Measurements from ENCODE around the gene RPL18.
"Not testable (repeated sequence)": the region's sequence is repeated elsewhere in the genome, so short reads cannot be mapped to it uniquely, and the experiment has no call there.

The RPL18 gene

DNA sequence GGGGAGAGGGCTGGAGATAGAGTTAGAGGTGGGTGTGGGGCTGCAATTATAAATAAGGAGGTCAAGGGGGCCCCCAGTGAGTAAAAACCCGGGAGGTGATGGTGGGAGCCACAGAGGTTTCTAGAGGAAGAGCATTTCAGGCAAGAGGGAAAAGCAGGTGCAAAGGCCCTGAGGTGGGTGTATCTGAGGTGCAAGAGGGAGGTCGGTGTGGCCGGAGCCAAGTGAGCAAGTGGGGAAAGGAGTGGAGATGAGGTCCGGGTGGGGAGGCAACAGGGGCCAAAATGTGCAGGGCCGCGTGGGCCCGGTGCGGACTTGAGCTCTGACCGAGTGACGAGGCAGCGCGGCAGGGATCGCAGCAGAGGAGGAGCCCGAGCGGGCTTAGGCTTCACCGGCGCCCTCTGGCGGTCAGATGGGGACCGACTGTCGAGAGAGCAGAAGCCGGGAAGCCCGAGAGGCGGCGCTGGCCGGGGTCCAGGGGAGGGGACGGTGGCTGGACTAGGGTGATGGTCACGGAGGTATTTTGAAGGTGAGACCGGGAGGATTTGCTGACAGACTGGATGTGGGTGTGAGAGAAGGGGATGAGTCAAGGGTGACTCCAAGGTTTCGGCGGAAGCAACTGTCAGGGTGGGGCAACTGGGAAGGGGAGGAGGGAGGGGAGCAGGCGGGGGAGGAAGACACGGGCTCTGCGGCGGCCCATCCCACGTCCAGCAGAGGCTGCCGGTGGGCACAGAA is 30.1 kb downstream of the RPL18 start:
- peak; percentile 93 for DNase-seq (ENCODE audit: low read depth, low spot score)

DNA sequence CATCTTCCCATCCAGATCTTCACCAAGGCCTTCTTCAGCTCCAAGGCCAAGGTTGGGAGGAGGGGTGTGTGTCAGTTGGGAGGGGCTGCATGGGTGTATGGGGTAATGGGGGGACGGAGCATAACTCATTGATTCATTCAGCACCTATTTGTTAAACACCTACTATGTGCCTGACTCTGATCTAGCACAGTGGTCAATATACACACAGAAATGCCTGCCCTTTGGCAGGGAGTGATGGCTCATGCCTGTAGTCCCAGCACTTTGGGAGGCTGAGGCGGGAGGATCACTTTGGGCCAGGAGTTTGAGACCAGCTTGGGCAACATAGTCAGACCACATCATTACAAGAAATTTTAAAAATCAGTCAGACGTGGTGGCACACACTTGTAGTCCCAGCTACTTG is 31.6 kb downstream of the RPL18 start:
- DNase-seq (ENCODE audit: low read depth, low spot score) = no peak

DNA sequence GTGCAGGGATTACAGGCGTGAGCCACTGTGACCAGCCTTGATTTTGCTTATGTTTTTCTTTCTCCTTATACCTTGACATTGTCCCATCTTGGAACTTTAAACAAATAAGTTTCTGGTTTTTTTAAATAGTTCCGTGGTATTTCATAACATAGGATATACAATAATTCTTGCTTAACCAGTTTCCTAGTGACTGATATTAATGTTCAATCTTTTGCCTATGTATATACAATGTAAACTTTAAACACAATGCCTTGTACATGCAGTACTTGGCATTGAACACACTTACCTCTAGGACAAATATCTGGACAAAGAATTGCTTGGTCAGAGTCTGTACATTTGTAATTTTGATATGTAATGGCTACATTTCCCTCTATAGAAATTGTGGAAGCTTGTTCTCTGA is 36.8 kb downstream of the RPL18 start:
- no peak for DNase-seq (ENCODE audit: low read depth, low spot score)

DNA sequence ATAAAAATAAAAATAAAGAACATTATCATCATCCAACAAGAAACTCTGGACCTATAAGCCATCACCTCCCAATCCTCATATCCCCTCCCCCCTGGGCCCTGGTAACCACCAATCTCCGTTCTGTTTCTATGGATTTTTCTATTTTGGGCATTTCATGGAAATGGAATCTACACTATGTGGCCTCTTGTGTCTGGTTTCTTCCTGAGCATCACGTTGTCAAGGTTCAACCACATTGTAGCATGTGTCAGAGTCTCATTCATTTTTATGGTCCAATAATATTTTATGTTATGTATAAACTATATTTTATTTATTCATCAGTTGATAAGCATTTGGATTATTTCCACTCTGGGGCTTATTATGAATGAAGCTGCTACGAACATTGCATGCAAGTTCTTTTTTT is 40.1 kb downstream of the RPL18 start:
- DNase-seq (ENCODE audit: low read depth, low spot score) = no peak

DNA sequence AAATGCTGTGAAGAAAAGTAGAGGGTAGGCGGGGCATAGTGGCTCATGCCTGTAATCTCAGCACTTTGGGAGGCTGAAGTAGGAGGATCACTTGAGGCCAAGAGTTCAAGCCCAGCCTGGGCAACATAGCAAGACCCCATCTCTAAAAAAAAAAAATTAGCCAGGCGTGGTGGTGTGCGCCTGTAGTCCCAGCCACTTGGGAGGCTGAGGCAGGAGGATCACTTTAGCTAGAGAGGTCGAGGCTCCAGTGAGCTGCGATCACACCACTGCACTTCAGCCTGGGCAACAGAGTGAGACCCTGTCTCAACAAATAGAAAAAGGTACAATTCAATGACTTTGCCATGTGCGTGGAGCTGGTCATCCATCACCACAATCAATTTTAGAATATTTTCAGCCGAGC is 41.1 kb downstream of the RPL18 start:
- DNase-seq (ENCODE audit: low read depth, low spot score) = not testable (repeated sequence)

DNA sequence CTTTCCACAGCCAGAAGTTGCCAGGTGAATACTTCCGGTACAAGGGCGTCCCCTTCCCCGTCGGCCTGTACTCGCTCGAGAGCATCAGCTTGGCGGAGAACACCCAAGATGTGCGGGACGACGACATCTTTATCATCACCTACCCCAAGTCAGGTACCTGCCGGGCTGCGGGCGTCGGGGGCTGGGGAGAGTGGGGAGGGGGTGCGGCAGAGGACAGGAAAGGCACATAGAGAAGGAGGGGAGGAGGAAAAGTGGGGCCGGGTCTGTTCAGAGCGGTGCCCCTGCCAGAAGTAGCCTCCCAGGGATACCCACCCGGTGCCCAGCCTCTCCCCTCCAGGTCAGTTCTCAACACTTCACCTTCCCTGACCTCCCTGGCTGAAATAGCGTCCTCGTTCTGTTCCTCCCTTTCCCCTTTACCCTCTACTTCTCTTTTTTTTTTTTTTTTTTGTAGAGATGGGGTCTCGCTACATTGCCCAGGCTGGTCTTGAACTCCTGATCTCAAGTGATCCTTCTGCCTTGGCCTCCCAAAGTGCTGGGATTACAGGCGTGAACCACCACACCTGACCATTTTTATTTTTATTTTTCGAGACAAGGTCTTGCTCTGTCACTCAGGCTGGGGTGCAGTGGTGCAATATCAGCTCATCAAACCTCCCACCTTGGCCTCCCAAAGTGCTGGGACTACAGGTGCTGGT is 42.9 kb downstream of the RPL18 start:
- DNase-seq (ENCODE audit: low read depth, low spot score) = no peak

DNA sequence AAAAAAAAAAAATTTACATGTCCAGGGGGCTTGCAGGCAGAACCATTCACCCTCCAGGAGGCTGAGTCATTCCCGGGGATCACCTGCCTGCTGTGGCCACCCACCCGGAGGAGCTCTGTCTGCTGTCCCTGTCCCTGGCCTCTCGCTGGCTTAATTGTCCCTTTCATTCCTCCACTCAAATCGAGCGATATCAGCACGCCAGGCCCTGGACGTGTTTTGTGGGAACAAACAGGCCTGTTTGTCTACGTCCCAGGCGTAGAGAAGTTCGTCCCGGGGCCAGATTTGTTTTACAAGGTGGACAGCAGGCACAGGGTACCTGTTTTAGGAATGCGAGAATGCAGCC is 45.8 kb downstream of the RPL18 start:
- peak; percentile 85 for DNase-seq (ENCODE audit: low read depth, low spot score)

DNA sequence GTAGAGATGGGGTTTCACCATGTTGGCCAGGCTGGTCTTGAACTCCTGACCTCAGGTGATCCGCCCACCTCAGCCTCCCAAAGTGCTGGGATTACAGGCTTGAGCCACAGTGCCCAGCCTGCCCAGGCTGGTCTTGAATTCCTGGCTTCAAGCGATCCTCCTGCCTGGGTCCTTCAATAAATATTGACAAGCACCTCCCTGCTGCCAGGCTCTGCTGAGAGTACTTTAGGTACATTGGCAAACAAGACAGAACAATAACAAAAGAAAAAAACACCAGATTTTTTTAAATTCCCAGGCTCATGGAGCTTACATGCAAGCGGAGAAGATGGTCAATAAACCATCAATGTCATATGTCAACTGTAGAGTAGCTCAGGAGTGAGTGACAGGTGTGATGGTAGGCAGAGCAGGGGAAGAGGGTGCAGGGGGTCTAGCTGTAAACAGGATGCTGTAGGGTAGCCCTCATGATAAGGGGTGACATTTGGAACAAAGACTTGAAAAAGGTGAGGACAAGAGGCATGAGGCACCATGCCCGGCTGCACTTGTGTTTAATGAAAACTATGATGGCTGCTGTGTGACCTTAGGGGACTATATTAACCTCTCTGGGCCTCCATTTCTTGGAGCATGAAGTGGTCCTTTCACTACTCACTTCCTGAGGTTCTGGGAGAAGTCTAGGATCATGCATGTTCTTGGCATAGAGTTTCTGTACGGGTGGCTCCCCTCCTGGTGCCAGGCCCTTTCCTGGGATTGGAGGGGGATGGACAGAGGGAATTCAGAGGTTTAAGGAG is 47.4 kb downstream of the RPL18 start:
- DNase-seq (ENCODE audit: low read depth, low spot score) = no peak

DNA sequence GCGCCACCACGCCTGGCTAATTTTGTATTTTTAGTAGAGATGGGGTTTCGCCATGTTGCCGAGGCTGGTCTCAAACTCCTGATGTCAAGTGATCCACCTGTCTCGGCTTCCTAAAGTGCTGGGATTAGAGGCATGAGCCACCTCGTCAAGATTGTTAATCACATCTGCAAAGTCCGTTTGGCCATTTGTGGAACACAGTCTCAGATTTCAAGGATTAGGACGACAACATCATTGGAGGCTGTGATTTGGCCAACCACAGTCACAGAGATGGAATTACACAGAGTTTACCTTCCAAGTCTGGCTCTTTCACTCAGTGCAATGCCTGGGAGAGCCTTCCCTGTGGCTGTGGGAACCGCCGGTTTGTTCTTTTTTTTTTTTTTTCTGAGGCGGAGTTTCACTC is 49.2 kb downstream of the RPL18 start:
- DNase-seq (ENCODE audit: low read depth, low spot score) = peak; percentile 52

DNA sequence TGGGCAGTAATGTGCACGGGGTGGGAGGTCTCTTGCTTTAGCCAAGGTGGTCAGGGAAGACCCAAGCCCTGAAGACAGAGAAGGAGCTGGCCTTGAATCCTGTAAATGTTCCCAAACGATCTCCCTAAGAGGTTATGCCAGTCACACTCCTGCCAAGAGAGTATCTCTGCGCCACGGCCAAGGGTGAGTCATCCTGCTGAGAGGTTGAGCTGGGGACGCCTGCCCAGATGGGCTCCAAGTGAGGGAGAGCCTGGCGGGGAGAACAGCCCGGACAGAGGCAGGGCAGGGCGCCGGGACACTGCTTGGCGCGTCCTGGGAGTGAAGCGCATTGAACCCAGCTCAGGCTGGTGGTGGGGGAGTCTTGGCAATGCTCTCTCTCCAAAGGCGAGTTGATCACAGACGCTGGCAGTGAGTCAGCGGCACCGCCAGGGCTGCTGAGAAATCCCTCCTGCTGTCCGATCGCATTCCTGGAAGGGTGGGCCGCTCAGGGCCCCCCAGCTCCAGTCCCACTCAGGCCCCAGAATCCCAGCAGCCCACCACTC is 50.6 kb downstream of the RPL18 start:
- DNase-seq (ENCODE audit: low read depth, low spot score) = peak; percentile 80
